Loucy (cell line): ENCODE measurements around the gene CTIF.

Experiments
- CTCF ChIP-seq: fragments of 200-600 bp; sonication (generic); conservative IDR thresholded peaks from 2 replicates; pipeline ENCODE4 v1.5.1; 2014; ENCODE audit warnings: mild to moderate bottlenecking, antibody characterized with exemption, low read length
- EZH2phosphoT487 ChIP-seq: fragments of 200-600 bp; IDR thresholded peaks from 2 replicates; pipeline ENCODE4 v1.6.1; 2018; ENCODE audit warnings: antibody characterized with exemption, mild to moderate bottlenecking, moderate library complexity, borderline replicate concordance

GRCh38 chr18:48621240-48621639 is 82.4 kb downstream of the CTIF start:
- no peak for TF ChIP-seq CTCF
- no peak for TF ChIP-seq EZH2phosphoT487
